HepG2 (cell line): ENCODE measurements around the gene CLIC1. TPM values are rescaled to one million over a fixed set of nuclear protein-coding genes. Genes with fewer than 3 reads are reported as not detected.
A peak's percentile ranks its signal among the peaks of the same experiment; 100 is the strongest.

Experiments used
- MBNL3 ChIP-seq: fragments of 250-450 bp; sonication (Bioruptor Pico); conservative IDR thresholded peaks from 2 replicates; pipeline ENCODE4 v1.8.0; 2022; ENCODE audit warnings: mild to moderate bottlenecking, inconsistent platforms
- NFAT5 ChIP-seq: sonication (generic); formaldehyde crosslinking; IDR thresholded peaks from 2 replicates; pipeline ENCODE4 v1.4.0; 2020; ENCODE audit warnings: missing genetic modification reagents
- ZBTB14 ChIP-seq: sonication (generic); formaldehyde crosslinking; IDR thresholded peaks from 2 replicates; pipeline ENCODE4 v1.4.0; 2020; ENCODE audit warnings: missing genetic modification reagents
- ZNF280D ChIP-seq: sonication (generic); formaldehyde crosslinking; IDR thresholded peaks from 2 replicates; pipeline ENCODE4 v1.5.1; 2020; ENCODE audit warnings: mild to moderate bottlenecking, missing genetic modification reagents
- ZNF318 ChIP-seq: sonication (generic); formaldehyde crosslinking; IDR thresholded peaks from 2 replicates; pipeline ENCODE4 v1.4.0; 2020; ENCODE audit warnings: mild to moderate bottlenecking, missing genetic modification reagents
- ZNF513 ChIP-seq: sonication (generic); formaldehyde crosslinking; conservative IDR thresholded peaks from 2 replicates; pipeline ENCODE4 v1.5.0; 2020; ENCODE audit warnings: missing genetic modification reagents
- polyA plus RNA-seq, 8 experiments: library from polyadenylated mRNA; depleted of rRNA in 3 of 8; stranded (reverse) in 7 of 8; unstranded in 1 of 8; fragments of >200 nt; fragmentation: Illumina TruSeq in 4 of 8; extraction: Trizol in 4 of 8; gene quantifications; 2 replicates each; pipeline versions ENCODE4 v1.2.1 to v1.2.3, GENCODE V29; 2011 to 2016; ENCODE audit warnings: low read depth in 4 of 8, missing spikeins in 1 of 8, mixed read lengths in 1 of 8; ENCODE audit not compliant: insufficient read depth in 1 of 8
- total RNA-seq, 5 experiments: library from RNA; depleted of rRNA; stranded (reverse); fragments of >200 nt; fragmentation: Illumina TruSeq; extraction: Trizol; gene quantifications; 2 replicates each; pipeline ENCODE4 v1.2.3, GENCODE V29; 2016; ENCODE audit warnings: low read depth in 1 of 5

CLIC1 gene
- total and polyA plus RNA-seq, 2 of the 13 experiments (the other 11 are each of a cell fraction or from before 2014, with no cell fraction given): 602 to 891 TPM

- TF ChIP-seq ZNF318 (no peak), NFAT5 (CRISPR knock-in tag) (no peak), ZNF513 (CRISPR knock-in tag) (no peak), ZNF280D (CRISPR knock-in tag) (peak; percentile 74; the same call in 1 of the 2 replicates), MBNL3 (CRISPR knock-in tag) (no peak), ZBTB14 (no peak)
These were observed 33.3 kb downstream of the CLIC1 start, which contains the start of gene ABHD16A (continued) for GRCh38 chr6:31702819-31703716.
